Central memory CD8-positive, alpha-beta T cell (primary cell): ENCODE results near the gene ZNF747.

Source experiments
- ATAC-seq: fragments of 150-1000 bp; cut with Tn5 transposase; replicated peaks from 2 replicates; pipeline ENCODE4 v1.10.0; 2022; ENCODE audit warnings: mild to moderate bottlenecking, moderate FRiP score, moderate number of reproducible peaks; ENCODE audit not compliant: poor library complexity, severe bottlenecking; ENCODE audit errors: extremely low read depth
- DNase-seq, 2 donors: peaks; one replicate each; pipeline ENCODE4 v3.0.0; 2021; ENCODE audit warnings: low spot score in 2 of 2
- H3K27ac Mint-ChIP-seq: one replicate; pipeline ENCODE4 v1.8.0; 2022; ENCODE audit warnings: low read depth, mild to moderate bottlenecking, moderate library complexity, mixed read lengths
- H3K27me3 Mint-ChIP-seq: one replicate; pipeline ENCODE4 v1.8.0; 2022; ENCODE audit warnings: mixed read lengths
- H3K36me3 Mint-ChIP-seq: one replicate; pipeline ENCODE4 v1.8.0; 2022; ENCODE audit warnings: mild to moderate bottlenecking, moderate library complexity, mixed read lengths; ENCODE audit not compliant: insufficient read depth
- H3K4me1 Mint-ChIP-seq: one replicate; pipeline ENCODE4 v1.8.0; 2022; ENCODE audit warnings: mixed read lengths
- H3K4me3 Mint-ChIP-seq: one replicate; pipeline ENCODE4 v1.8.0; 2022; ENCODE audit warnings: mild to moderate bottlenecking, moderate library complexity, mixed read lengths
- H3K9me3 Mint-ChIP-seq: one replicate; pipeline ENCODE4 v1.8.0; 2022; ENCODE audit warnings: mixed read lengths

The ZNF747 gene

DNA sequence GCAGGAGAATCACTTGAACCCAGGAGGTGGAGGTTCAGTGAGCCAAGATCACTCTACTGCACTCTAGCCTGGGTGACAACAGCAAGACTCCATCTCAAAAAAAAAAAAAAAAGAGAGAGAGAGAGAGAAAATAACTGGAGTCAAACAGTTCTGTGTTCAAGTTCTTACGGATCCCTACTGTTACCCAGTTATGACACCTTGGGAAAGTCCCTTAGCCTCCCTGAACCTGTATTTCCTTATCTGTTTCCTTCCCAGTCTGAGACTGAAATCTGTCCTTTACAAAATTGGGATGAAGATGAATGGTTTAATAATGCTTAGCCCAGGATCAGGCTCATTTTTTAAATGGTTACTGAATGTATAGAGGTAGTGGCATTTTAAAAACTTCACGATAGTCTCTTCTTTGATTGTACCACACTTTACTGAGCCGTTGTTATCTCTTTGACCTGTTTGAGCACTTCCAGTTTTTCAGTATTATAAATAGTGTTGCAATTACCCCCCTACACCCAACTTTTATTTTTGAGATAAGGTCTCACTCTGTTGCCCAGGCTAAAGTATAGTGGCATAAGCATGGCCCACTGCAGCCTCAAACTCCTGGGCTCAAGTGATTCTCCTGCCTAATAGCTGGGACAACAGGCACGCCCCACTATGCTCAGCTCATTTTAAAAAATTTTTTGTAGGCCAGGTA, 25.4 kb downstream of the ZNF747 start:
- Mint-ChIP-seq H3K27me3 (no peaks in the 10 kb centered on the region), H3K9me3 (no peaks in the 10 kb centered on the region), H3K4me3 (no peak overlapping the region), H3K27ac (peak overlapping the region; percentile 16), H3K4me1 (peaks cover 14% of the 10 kb centered on the region), H3K36me3 (peaks cover 94% of the 10 kb centered on the region)
- ATAC-seq: no peak
- no peak for DNase-seq

- no peak for ATAC-seq
- H3K27me3 Mint-ChIP-seq: no peaks in the 10 kb centered on the region
Measured at GRCh38 chr16:30503403-30504296, 31.0 kb downstream of the ZNF747 start.

DNA sequence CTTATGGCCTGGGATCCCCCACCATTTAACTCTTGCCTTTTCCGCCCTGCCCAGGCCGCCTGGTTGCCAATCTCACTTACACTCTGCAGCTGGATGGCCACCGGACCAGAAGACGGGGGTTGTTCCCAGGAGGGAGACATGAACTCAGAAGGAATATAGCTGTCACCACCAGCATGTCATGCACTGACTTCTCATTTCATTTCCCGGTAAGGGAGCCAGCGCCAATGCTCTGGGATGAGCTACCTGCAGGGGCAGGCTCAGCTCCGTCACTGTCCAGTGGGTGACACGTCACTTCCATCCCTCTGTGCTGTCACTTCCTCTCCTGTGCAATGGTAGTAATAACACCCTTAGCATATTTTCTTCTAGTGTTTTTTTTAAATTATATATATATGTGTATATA, 35.4 kb downstream of the ZNF747 start:
- no peak for DNase-seq
- Mint-ChIP-seq H3K27me3 (no peaks in the 10 kb centered on the region), H3K4me1 (peaks cover 18% of the 10 kb centered on the region), H3K36me3 (peaks cover 88% of the 10 kb centered on the region), H3K9me3 (no peaks in the 10 kb centered on the region), H3K4me3 (no peak overlapping the region), H3K27ac (peak overlapping the region; percentile 19)
- no peak for ATAC-seq

More at GRCh38 chr16:30503403-30504296, 31.0 kb downstream of the ZNF747 start:
- H3K36me3 Mint-ChIP-seq: peaks cover 89% of the 10 kb centered on the region
- H3K4me3 Mint-ChIP-seq: no peak overlapping the region
- H3K9me3 Mint-ChIP-seq: no peaks in the 10 kb centered on the region
- peak overlapping the region; percentile 62 for H3K27ac Mint-ChIP-seq
- no peak for DNase-seq
- H3K4me1 Mint-ChIP-seq: peaks cover 12% of the 10 kb centered on the region

- Mint-ChIP-seq H3K27me3 (no peaks in the 10 kb centered on the region), H3K9me3 (no peaks in the 10 kb centered on the region), H3K27ac (peak overlapping the region; percentile 35), H3K4me1 (peaks cover 24% of the 10 kb centered on the region), H3K4me3 (no peak overlapping the region), H3K36me3 (peaks cover 91% of the 10 kb centered on the region)
- ATAC-seq: no peak
- no peak for DNase-seq
Measured at GRCh38 chr16:30494709-30495108, 39.9 kb downstream of the ZNF747 start.

- no peak overlapping the region for H3K4me3 Mint-ChIP-seq
- peaks cover 92% of the 10 kb centered on the region for H3K36me3 Mint-ChIP-seq
- DNase-seq: no peak
- H3K4me1 Mint-ChIP-seq: peaks cover 22% of the 10 kb centered on the region
- H3K9me3 Mint-ChIP-seq: no peaks in the 10 kb centered on the region
- no peaks in the 10 kb centered on the region for H3K27me3 Mint-ChIP-seq
- ATAC-seq: no peak
- no peak overlapping the region for H3K27ac Mint-ChIP-seq
Measured at GRCh38 chr16:30493941-30494488, 40.6 kb downstream of the ZNF747 start.

DNA sequence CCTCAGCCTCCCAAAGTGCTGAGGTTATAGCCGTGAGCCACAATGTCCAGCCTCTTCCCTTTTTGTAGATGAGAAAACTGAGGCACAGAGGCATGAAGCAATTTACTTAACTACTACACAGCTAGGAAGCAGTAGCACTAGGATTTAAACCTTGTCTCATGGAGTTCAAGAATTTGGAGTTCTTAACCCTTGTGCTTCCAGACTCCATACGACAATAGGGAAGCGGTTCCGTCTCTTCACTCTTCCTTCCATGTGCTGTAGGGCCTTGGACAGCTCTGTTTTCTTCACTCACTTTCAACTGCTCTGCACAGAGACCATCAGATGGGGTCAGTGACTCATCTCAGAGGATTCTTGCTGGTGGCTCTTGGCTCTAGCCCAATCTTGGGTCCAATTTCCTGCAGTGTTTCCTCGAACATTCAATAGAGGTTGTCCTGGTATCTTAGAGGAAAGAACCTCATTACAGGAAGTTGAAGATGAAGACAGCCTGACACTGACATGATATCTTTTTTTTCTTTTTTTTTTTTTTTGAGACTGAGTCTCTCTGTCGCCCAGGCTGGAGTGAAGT, 42.8 kb downstream of the ZNF747 start:
- peak overlapping the region; percentile 27 for H3K27ac Mint-ChIP-seq
- no peak for DNase-seq
- no peak overlapping the region for H3K4me3 Mint-ChIP-seq

DNA sequence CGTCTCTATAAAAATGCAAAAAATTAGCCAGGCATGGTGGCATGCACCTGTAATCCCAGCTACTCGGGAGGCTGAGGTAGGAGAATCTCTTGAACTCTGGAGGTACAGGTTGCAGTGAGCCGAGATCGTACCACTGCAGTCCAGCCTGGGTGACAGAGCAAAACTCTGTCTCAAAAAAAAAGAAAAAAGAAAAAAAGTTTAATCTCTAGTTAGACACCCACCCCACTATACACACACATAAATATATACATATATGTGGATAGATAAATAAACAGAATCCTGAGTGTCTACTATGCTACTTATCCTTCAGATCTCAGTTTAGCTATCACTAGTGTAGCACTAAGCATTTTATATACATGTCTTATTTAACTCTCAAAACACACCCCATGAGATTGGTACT, 43.4 kb downstream of the ZNF747 start:
- H3K4me1 Mint-ChIP-seq: peaks cover 37% of the 10 kb centered on the region
- ATAC-seq: no peak

More for the DNA sequence above, 42.8 kb downstream of the ZNF747 start:
- Mint-ChIP-seq H3K36me3 (peaks cover 93% of the 10 kb centered on the region), H3K27me3 (no peaks in the 10 kb centered on the region), H3K9me3 (no peaks in the 10 kb centered on the region), H3K4me1 (peaks cover 32% of the 10 kb centered on the region)
- no peak for ATAC-seq

GRCh38 chr16:30490210-30490609, 44.4 kb downstream of the ZNF747 start:
- Mint-ChIP-seq H3K36me3 (peaks cover 93% of the 10 kb centered on the region), H3K27me3 (no peaks in the 10 kb centered on the region), H3K4me1 (peaks cover 44% of the 10 kb centered on the region), H3K4me3 (no peak overlapping the region), H3K9me3 (no peaks in the 10 kb centered on the region), H3K27ac (peak overlapping the region; percentile 19)
- no peak for ATAC-seq
- no peak for DNase-seq

More for the DNA sequence above, 43.4 kb downstream of the ZNF747 start:
- Mint-ChIP-seq H3K27me3 (no peaks in the 10 kb centered on the region), H3K36me3 (peaks cover 93% of the 10 kb centered on the region), H3K27ac (no peak overlapping the region), H3K4me3 (no peak overlapping the region), H3K9me3 (no peaks in the 10 kb centered on the region)
- DNase-seq: no peak

GRCh38 chr16:30488764-30489605, 45.7 kb downstream of the ZNF747 start:
- peaks cover 93% of the 10 kb centered on the region for H3K36me3 Mint-ChIP-seq
- ATAC-seq: no peak
- peak overlapping the region; percentile 73 for H3K27ac Mint-ChIP-seq
- H3K4me1 Mint-ChIP-seq: peaks cover 36% of the 10 kb centered on the region
- H3K9me3 Mint-ChIP-seq: no peaks in the 10 kb centered on the region
- DNase-seq: no peak
- H3K27me3 Mint-ChIP-seq: no peaks in the 10 kb centered on the region
- H3K4me3 Mint-ChIP-seq: no peak overlapping the region

DNA sequence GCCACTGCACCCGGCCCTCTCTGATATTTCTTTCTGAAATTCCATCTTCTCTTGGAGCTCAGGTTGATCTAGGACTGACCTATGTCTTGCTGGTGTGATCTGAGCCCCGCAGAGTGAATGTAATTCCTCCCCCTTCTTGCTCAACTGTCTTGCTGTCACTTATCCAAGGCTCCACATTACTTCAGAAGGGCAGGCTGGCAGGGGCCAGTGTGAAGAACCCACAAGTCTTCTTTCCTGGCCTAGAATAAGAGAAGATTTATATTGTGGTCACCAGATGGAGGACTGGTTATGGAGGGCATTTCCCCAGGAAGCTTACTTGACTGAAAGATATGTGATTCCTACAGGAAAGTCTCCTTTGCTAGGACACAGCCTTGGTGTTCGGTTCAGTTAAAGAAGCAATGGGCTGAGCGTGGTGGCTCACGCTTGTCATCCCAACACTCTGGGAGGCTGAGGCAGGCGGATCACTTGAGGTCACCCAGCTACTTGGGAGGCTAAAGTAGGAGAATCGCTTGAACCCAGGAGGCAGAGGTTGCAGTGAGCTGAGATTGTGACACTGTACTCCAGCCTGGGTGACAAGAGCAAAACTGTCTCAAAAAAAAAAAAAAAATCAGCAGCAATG, 48.7 kb downstream of the ZNF747 start:
- peak overlapping the region; percentile 87 for H3K27ac Mint-ChIP-seq
- no peak for ATAC-seq
- no peak for DNase-seq
- no peaks in the 10 kb centered on the region for H3K27me3 Mint-ChIP-seq
- peaks cover 40% of the 10 kb centered on the region for H3K4me1 Mint-ChIP-seq
- peaks cover 96% of the 10 kb centered on the region for H3K36me3 Mint-ChIP-seq
- H3K9me3 Mint-ChIP-seq: no peaks in the 10 kb centered on the region
- H3K4me3 Mint-ChIP-seq: no peak overlapping the region

DNA sequence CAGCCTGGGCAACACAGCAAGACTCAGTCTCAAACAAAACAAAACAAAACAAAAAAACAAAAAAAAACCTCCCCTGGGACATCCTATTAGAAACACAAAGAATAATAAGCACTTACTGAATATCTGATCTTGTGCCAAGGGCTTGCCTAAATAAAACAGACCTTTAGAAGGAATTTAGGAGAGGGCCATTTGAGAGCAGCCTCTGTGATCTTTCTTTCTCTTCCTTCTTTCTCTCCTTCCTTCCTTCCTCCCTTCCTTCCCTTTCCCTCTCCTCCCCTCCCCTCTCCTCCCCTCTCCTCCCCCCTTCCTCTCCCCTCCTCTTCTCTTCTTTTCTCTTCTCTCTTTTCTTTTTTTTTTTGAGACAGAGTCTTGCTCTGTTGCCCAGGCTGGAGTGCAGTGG, 49.8 kb downstream of the ZNF747 start:
- Mint-ChIP-seq H3K9me3 (no peaks in the 10 kb centered on the region), H3K4me1 (peaks cover 49% of the 10 kb centered on the region), H3K27ac (peak overlapping the region; percentile 87), H3K4me3 (peak overlapping the region; percentile 20), H3K36me3 (peaks cover 97% of the 10 kb centered on the region), H3K27me3 (no peaks in the 10 kb centered on the region)
- ATAC-seq: no peak
- no peak for DNase-seq
